Keratinocyte (primary cell): ENCODE results near the gene HOTAIR. TPM values are rescaled to one million over a fixed set of nuclear protein-coding genes. Genes with fewer than 3 reads are reported as not detected.

Experiments used
- DNase-seq: peaks from one replicate; pipeline ENCODE4 v3.0.0-alpha.2; 2011; ENCODE audit warnings: low read depth, missing footprints, low spot score
- FAIRE-seq: peaks from 2 replicates; lab custom pipeline; 2011; peaks lifted over from hg19 to GRCh38; lab: Jason Lieb, UNC
- H2AFZ ChIP-seq: 2 replicates; pipeline ENCODE4 v1.6.0; 2012; ENCODE audit warnings: low read length, control low read depth, inconsistent platforms; ENCODE audit not compliant: control insufficient read depth
- H3K27ac ChIP-seq: 2 replicates; pipeline ENCODE4 v1.5.1; 2011; ENCODE audit warnings: low read length; ENCODE audit not compliant: control insufficient read depth, insufficient read depth
- H3K27me3 ChIP-seq: 3 replicates; pipeline ENCODE4 v1.6.0; 2011; ENCODE audit warnings: low read length; ENCODE audit not compliant: control insufficient read depth, insufficient read depth; ENCODE audit errors: extremely low read depth
- H3K36me3 ChIP-seq, 2 experiments: 2 replicates in 1 of 2; 3 replicates in 1 of 2; pipeline ENCODE4 v1.5.1; 2011; ENCODE audit warnings: low read length in 2 of 2, mild to moderate bottlenecking in 1 of 2; ENCODE audit not compliant: control insufficient read depth in 2 of 2, insufficient read depth in 2 of 2; ENCODE audit errors: extremely low read depth in 1 of 2
- H3K4me1 ChIP-seq: 3 replicates; pipeline ENCODE4 v1.5.1; 2011; ENCODE audit warnings: low read length; ENCODE audit not compliant: control insufficient read depth, insufficient read depth; ENCODE audit errors: extremely low read depth
- H3K4me2 ChIP-seq: 3 replicates; pipeline ENCODE4 v1.6.0; 2011; ENCODE audit warnings: low read depth, low read length; ENCODE audit not compliant: control insufficient read depth, insufficient read depth; ENCODE audit errors: extremely low read depth
- H3K4me3 ChIP-seq, 3 experiments: fragments of 200-600 bp in 1 of 3; sonication (generic) in 1 of 3; 2 replicates in 2 of 3; 3 replicates in 1 of 3; pipeline ENCODE4 v1.5.1; 2011 to 2016; ENCODE audit warnings: low read length in 3 of 3, mild to moderate bottlenecking in 3 of 3, control low read depth in 2 of 3, inconsistent platforms in 1 of 3, low read depth in 1 of 3, mixed read lengths in 1 of 3, mixed run types in 1 of 3, moderate library complexity in 1 of 3; ENCODE audit not compliant: control insufficient read depth in 2 of 3, insufficient read depth in 2 of 3; ENCODE audit errors: extremely low read depth in 1 of 3
- H3K79me2 ChIP-seq: 2 replicates; pipeline ENCODE4 v1.6.0; 2012; ENCODE audit warnings: low read length; ENCODE audit not compliant: control insufficient read depth, insufficient read depth
- H3K9ac ChIP-seq: 3 replicates; pipeline ENCODE4 v1.6.0; 2011; ENCODE audit warnings: low read length; ENCODE audit not compliant: control insufficient read depth, insufficient read depth; ENCODE audit errors: extremely low read depth
- H3K9me1 ChIP-seq: 3 replicates; pipeline ENCODE4 v1.6.0; 2011; ENCODE audit warnings: low read length; ENCODE audit not compliant: control insufficient read depth, insufficient read depth; ENCODE audit errors: extremely low read depth
- H3K9me3 ChIP-seq: 2 replicates; pipeline ENCODE4 v1.5.1; 2012; ENCODE audit warnings: low read depth, low read length; ENCODE audit not compliant: control insufficient read depth
- H4K20me1 ChIP-seq: 3 replicates; pipeline ENCODE4 v1.6.0; 2011; ENCODE audit warnings: low read length; ENCODE audit not compliant: control insufficient read depth, insufficient read depth; ENCODE audit errors: extremely low read depth
- CTCF ChIP-seq, 3 experiments: IDR thresholded peaks in 1 of 3; conservative IDR thresholded peaks in 1 of 3; optimal IDR thresholded peaks in 1 of 3; 2 replicates in 2 of 3; 3 replicates in 1 of 3; pipeline versions ENCODE3 to v1.5.1; 2011; ENCODE audit warnings: low read length in 3 of 3, mild to moderate bottlenecking in 3 of 3, moderate library complexity in 2 of 3, control low read depth in 1 of 3, inconsistent platforms in 1 of 3; ENCODE audit not compliant: insufficient read depth in 2 of 3; ENCODE audit errors: extremely low read depth in 1 of 3
- EZH2 ChIP-seq: IDR thresholded peaks from one replicate; pipeline ENCODE4 v1.6.1; 2012; ENCODE audit warnings: inconsistent platforms, mild to moderate bottlenecking, low read length, moderate library complexity
- dilution Hi-C: fragments of 300-500 bp; cut with MboI; formaldehyde crosslinking; loops from one replicate; pipeline ENCODE4 v1.7.0; 2020; ENCODE audit warnings: low sequenced_read_pairs; ENCODE audit not compliant: extremely low pct_ligation_motif_present
- polyA plus RNA-seq, 5 experiments: library from polyadenylated mRNA; depleted of rRNA in 3 of 5; stranded (reverse) in 3 of 5; stranded (forward) in 1 of 5; unstranded in 1 of 5; fragments of >200 nt; gene quantifications; 1 replicate in 1 of 5; 2 replicates in 3 of 5; 3 replicates in 1 of 5; pipeline versions ENCODE4 v1.2.1 to v1.2.3, GENCODE V29; 2011 to 2012; ENCODE audit warnings: missing spikeins in 2 of 5, low read depth in 1 of 5, low replicate concordance in 1 of 5

HOTAIR gene
- polyA plus RNA-seq, 1 donor (not counting 4 experiments of a cell fraction or from before 2014, with no cell fraction given), result 4.0 TPM

- H2AFZ ChIP-seq, result peak overlapping the region; percentile 61
- H3K4me2 ChIP-seq, result peak overlapping the region; percentile 94
- peaks cover 0 to 2% of the 10 kb centered on the region in 2 experiments for H3K36me3 ChIP-seq
- no peak for DNase-seq
- H3K4me3 ChIP-seq, result peak overlapping the region; percentile 73 to 91 (median 90)
- dilution Hi-C loops, result no loop called here
- peaks cover 72% of the 10 kb centered on the region for H3K79me2 ChIP-seq
- peak overlapping the region; percentile 83 for H3K27ac ChIP-seq
- no peaks in the 10 kb centered on the region for H4K20me1 ChIP-seq
- TF ChIP-seq EZH2, result no peak
- TF ChIP-seq CTCF (optimal IDR thresholded peaks at IDR 0.05 in 1 of 3, IDR thresholded peaks at IDR 0.05 in 1 of 3, conservative IDR thresholded peaks at IDR 0.05 in 1 of 3; ENCODE audit: extremely low read depth in 1 of 3, insufficient read depth in 2 of 3, low read length in 3 of 3), result no peak
- peak overlapping the region; percentile 90 for H3K9ac ChIP-seq
- no peak for FAIRE-seq
- no peaks in the 10 kb centered on the region for H3K9me1 ChIP-seq
- H3K9me3 ChIP-seq, result no peaks in the 10 kb centered on the region
- H3K27me3 ChIP-seq, result no peaks in the 10 kb centered on the region
- peaks cover 33% of the 10 kb centered on the region for H3K4me1 ChIP-seq
Observed at GRCh38 chr12:53985994-53986685, 11.4 kb upstream of the HOTAIR start.

GRCh38 chr12:53985692-53985993, 10.9 kb upstream of the HOTAIR start:
- no peaks in the 10 kb centered on the region for H3K27me3 ChIP-seq
- H3K9me1 ChIP-seq, result no peaks in the 10 kb centered on the region
- peak overlapping the region; percentile 94 for H3K4me2 ChIP-seq
- peak overlapping the region; percentile 73 to 91 (median 90) for H3K4me3 ChIP-seq
- H3K9me3 ChIP-seq, result no peaks in the 10 kb centered on the region
- no peaks in the 10 kb centered on the region for H4K20me1 ChIP-seq
- no peak for DNase-seq
- peaks cover 0 to 1% of the 10 kb centered on the region in 2 experiments for H3K36me3 ChIP-seq
- dilution Hi-C loops, result no loop called here
- peaks cover 67% of the 10 kb centered on the region for H3K79me2 ChIP-seq
- H3K4me1 ChIP-seq, result peaks cover 33% of the 10 kb centered on the region
- FAIRE-seq, result no peak
- H3K27ac ChIP-seq, result peak overlapping the region; percentile 83
- TF ChIP-seq CTCF (optimal IDR thresholded peaks at IDR 0.05 in 1 of 3, IDR thresholded peaks at IDR 0.05 in 1 of 3, conservative IDR thresholded peaks at IDR 0.05 in 1 of 3; ENCODE audit: extremely low read depth in 1 of 3, insufficient read depth in 2 of 3, low read length in 3 of 3) (no peak), EZH2 (no peak)
- peak overlapping the region; percentile 61 for H2AFZ ChIP-seq
- peak overlapping the region; percentile 90 for H3K9ac ChIP-seq
